Measurements from ENCODE around the gene FAM50A. TPM values are rescaled to one million over a fixed set of nuclear protein-coding genes. Genes with fewer than 3 reads are reported as not detected.

The FAM50A gene
- total and polyA plus RNA-seq, 2 donors (not counting 1 experiment from before 2014, with no cell fraction given), result 44.5 to 79.8 TPM

- H3K27ac Mint-ChIP-seq, result no peak overlapping the region
- intact Hi-C loops (cut with micrococcal nuclease), result no loop called here
- H3K4me3 ChIP-seq (ENCODE audit: control extremely low read depth in 1 of 5, extremely low read depth in 1 of 5, insufficient read depth in 1 of 5, low read depth in 2 of 5, low read length in 4 of 5), result no peak overlapping the region
- no peak for ATAC-seq (ENCODE audit: low read depth)
- H3K79me2 ChIP-seq (ENCODE audit: control insufficient read depth, insufficient read depth, low read length), result peaks cover 27% of the 10 kb centered on the region
- H3K9me3 Mint-ChIP-seq (ENCODE audit: insufficient read depth), result no peaks in the 10 kb centered on the region
- H3K9ac ChIP-seq (ENCODE audit: low read length), result no peak overlapping the region
- H3K27me3 ChIP-seq (replicated peaks in 1 of 4; ENCODE audit: control extremely low read depth in 1 of 4, control insufficient read depth in 3 of 4, insufficient read depth in 4 of 4, low read length in 3 of 4), result no peaks in the 10 kb centered on the region
- H3K36me3 ChIP-seq (replicated peaks in 1 of 2; ENCODE audit: control extremely low read depth in 1 of 2, control insufficient read depth in 1 of 2, extremely low read depth in 1 of 2, insufficient read depth in 2 of 2, low read length in 1 of 2), result peaks cover 0 to 8% of the 10 kb centered on the region in 2 experiments
- no peaks in the 10 kb centered on the region for H3K9me3 ChIP-seq (ENCODE audit: control extremely low read depth in 1 of 3, control insufficient read depth in 2 of 3, insufficient read depth in 1 of 3, low read length in 2 of 3)
- DNase-seq, result no peak
- no peak overlapping the region for H3K4me3 Mint-ChIP-seq
- no peaks in the 10 kb centered on the region for H3K27me3 Mint-ChIP-seq
- H3K4me2 ChIP-seq (replicated peaks; ENCODE audit: low read depth, low read length, poor library complexity, severe bottlenecking), result no peak overlapping the region
- TF ChIP-seq EZH2 (IDR thresholded peaks at IDR 0.05; ENCODE audit: borderline replicate concordance, insufficient read depth, low read depth, low read length, poor library complexity, severe bottlenecking) (no peak), CTCF (IDR thresholded peaks at IDR 0.05) (no peak)
- peaks cover 10 to 21% of the 10 kb centered on the region in 2 donors for H3K4me1 ChIP-seq (ENCODE audit: control insufficient read depth in 2 of 2, insufficient read depth in 2 of 2, low read length in 2 of 2)
- peaks cover 25% of the 10 kb centered on the region for H3K4me1 Mint-ChIP-seq
- ChIA-PET POLR2A (no interaction called here), CTCF (interaction anchor here (0.7 kb wide), 1 partner anchor 36 kb away, joined by 3 read pairs; no protein-coding TSS in a partner anchor)
- no peak overlapping the region for H2AFZ ChIP-seq (ENCODE audit: insufficient read depth, low read depth, low read length, poor library complexity, severe bottlenecking)
- no peak overlapping the region for H3K27ac ChIP-seq (ENCODE audit: low read length in 2 of 2)
- WGBS (ENCODE audit: insufficient coverage), result 100% methylated on average over 1 of the region's 7 CpGs
- peaks cover 6% of the 10 kb centered on the region for H4K20me1 ChIP-seq (ENCODE audit: control insufficient read depth, insufficient read depth, low read length, poor library complexity, severe bottlenecking)
Observed at GRCh38 chrX:154434394-154435168, 9.4 kb upstream of the FAM50A start.

GRCh38 chrX:154435171-154435733, 8.7 kb upstream of the FAM50A start:
- TF ChIP-seq EZH2 (IDR thresholded peaks at IDR 0.05; ENCODE audit: borderline replicate concordance, insufficient read depth, low read depth, low read length, poor library complexity, severe bottlenecking), result no peak
- no peak for TF ChIP-seq CTCF (IDR thresholded peaks at IDR 0.05)
- Histone ChIP-seq H3K9me3 (ENCODE audit: control extremely low read depth in 1 of 3, control insufficient read depth in 2 of 3, insufficient read depth in 1 of 3, low read length in 2 of 3) (no peaks in the 10 kb centered on the region), H3K27ac (ENCODE audit: low read length in 2 of 2) (no peak overlapping the region), H3K79me2 (ENCODE audit: control insufficient read depth, insufficient read depth, low read length) (peaks cover 27% of the 10 kb centered on the region), H3K4me1 (ENCODE audit: control insufficient read depth in 2 of 2, insufficient read depth in 2 of 2, low read length in 2 of 2) (peaks cover 10 to 19% of the 10 kb centered on the region in 2 donors), H3K4me3 (ENCODE audit: control extremely low read depth in 1 of 5, extremely low read depth in 1 of 5, insufficient read depth in 1 of 5, low read depth in 2 of 5, low read length in 4 of 5) (no peak overlapping the region), H2AFZ (ENCODE audit: insufficient read depth, low read depth, low read length, poor library complexity, severe bottlenecking) (no peak overlapping the region), H3K4me2 (replicated peaks; ENCODE audit: low read depth, low read length, poor library complexity, severe bottlenecking) (no peak overlapping the region), H4K20me1 (ENCODE audit: control insufficient read depth, insufficient read depth, low read length, poor library complexity, severe bottlenecking) (peaks cover 6% of the 10 kb centered on the region), H3K27me3 (replicated peaks in 1 of 4; ENCODE audit: control extremely low read depth in 1 of 4, control insufficient read depth in 3 of 4, insufficient read depth in 4 of 4, low read length in 3 of 4) (no peaks in the 10 kb centered on the region), H3K9ac (ENCODE audit: low read length) (no peak overlapping the region), H3K36me3 (replicated peaks in 1 of 2; ENCODE audit: control extremely low read depth in 1 of 2, control insufficient read depth in 1 of 2, extremely low read depth in 1 of 2, insufficient read depth in 2 of 2, low read length in 1 of 2) (peaks cover 0 to 11% of the 10 kb centered on the region in 2 experiments)
- intact Hi-C loops (cut with micrococcal nuclease), result no loop called here
- ATAC-seq (ENCODE audit: low read depth), result no peak
- 97% methylated on average over 10 of the region's 19 CpGs for WGBS (ENCODE audit: insufficient coverage)
- no peaks in the 10 kb centered on the region for H3K27me3 Mint-ChIP-seq
- no peaks in the 10 kb centered on the region for H3K9me3 Mint-ChIP-seq (ENCODE audit: insufficient read depth)
- DNase-seq, result no peak
- no peak overlapping the region for H3K27ac Mint-ChIP-seq
- CTCF ChIA-PET, result no interaction called here
- H3K4me1 Mint-ChIP-seq, result peaks cover 22% of the 10 kb centered on the region
- no peak overlapping the region for H3K4me3 Mint-ChIP-seq
- POLR2A ChIA-PET, result interaction anchor here (1.6 kb wide), 1 partner anchor 37 kb away, joined by 3 read pairs; the partner anchor contains the start of gene RPL10

All from B cell (primary cell).